ENCODE data around the gene HAT1. TPM values are rescaled to one million over a fixed set of nuclear protein-coding genes. Genes with fewer than 3 reads are reported as not detected.
"Not testable (repeated sequence)": the region's sequence is repeated elsewhere in the genome, so short reads cannot be mapped to it uniquely, and the experiment has no call there.

HAT1 gene
- total and polyA plus RNA-seq, 10 donors, result 22.1 to 41.9 (median 34.7) TPM

GRCh38 chr2:171894612-171894947 is 27.7 kb upstream of the HAT1 start:
- intact Hi-C loops (cut with DNase I; ENCODE audit: low total_unique reads), result no loop called here
- peak overlapping the region; percentile 63 to 90 (median 84) for H3K27ac ChIP-seq
- WGBS, 5 donors, result 43 to 55% (median 51%) methylated on average over 10 of the region's 10 CpGs

DNA sequence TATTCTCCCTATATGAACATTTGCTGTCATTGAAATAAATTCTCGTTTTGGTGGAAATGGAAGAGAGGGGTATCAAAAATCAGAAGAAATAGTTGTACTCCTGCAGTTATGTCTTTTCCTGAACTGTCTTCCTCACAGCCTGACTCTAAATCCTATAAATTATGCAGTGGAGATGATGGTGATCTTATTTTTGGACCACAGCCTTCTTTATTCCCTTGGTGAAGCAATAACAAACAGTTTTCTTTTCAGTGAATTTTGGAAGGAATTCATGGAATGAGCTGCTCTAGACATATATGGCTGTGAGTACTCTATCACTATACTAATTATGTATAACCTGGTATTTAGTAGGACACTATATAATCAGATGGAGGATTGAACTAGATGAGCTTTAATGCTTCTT is 26.5 kb upstream of the HAT1 start:
- Histone ChIP-seq H3K9me3 (peaks cover 0 to 5% (median 0%) of the 10 kb centered on the region in 8 donors), H3K27ac (no peak overlapping the region), H3K36me3 (peaks cover 0 to 8% (median 0%) of the 10 kb centered on the region in 6 donors), H3K4me1 (peaks cover 8 to 35% (median 20%) of the 10 kb centered on the region in 6 donors), H3K27me3 (replicated peaks in 1 of 7) (no peaks in the 10 kb centered on the region), H3K4me3 (no peak overlapping the region)
- intact Hi-C loops (cut with DNase I; ENCODE audit: low total_unique reads), result no loop called here
- DNase-seq, result no peak
- no peak for TF ChIP-seq CTCF (IDR thresholded peaks at IDR 0.05 in 8 of 11, conservative IDR thresholded peaks at IDR 0.05 in 3 of 11)
- TF ChIP-seq POLR2A (IDR thresholded peaks at IDR 0.05), result no peak
- no peak for TF ChIP-seq POLR2AphosphoS5 (IDR thresholded peaks at IDR 0.05)
- 84 to 93% (median 92%) methylated on average over 1 of the region's 1 CpG for WGBS, 5 donors

More at GRCh38 chr2:171894612-171894947, 27.7 kb upstream of the HAT1 start:
- Histone ChIP-seq H3K9me3 (peaks cover 0 to 5% (median 0%) of the 10 kb centered on the region in 8 donors), H3K4me3 (peak overlapping the region; percentile 70 to 97 (median 84)), H3K4me1 (peaks cover 8 to 35% (median 20%) of the 10 kb centered on the region in 6 donors), H3K27me3 (replicated peaks in 1 of 7) (no peaks in the 10 kb centered on the region), H3K36me3 (peaks cover 0 to 18% (median 0%) of the 10 kb centered on the region in 6 donors)
- DNase-seq, result no peak
- TF ChIP-seq POLR2AphosphoS5 (IDR thresholded peaks at IDR 0.05), result no peak
- no peak for TF ChIP-seq POLR2A (IDR thresholded peaks at IDR 0.05)
- TF ChIP-seq CTCF (IDR thresholded peaks at IDR 0.05 in 8 of 11, conservative IDR thresholded peaks at IDR 0.05 in 3 of 11), result no peak

DNA sequence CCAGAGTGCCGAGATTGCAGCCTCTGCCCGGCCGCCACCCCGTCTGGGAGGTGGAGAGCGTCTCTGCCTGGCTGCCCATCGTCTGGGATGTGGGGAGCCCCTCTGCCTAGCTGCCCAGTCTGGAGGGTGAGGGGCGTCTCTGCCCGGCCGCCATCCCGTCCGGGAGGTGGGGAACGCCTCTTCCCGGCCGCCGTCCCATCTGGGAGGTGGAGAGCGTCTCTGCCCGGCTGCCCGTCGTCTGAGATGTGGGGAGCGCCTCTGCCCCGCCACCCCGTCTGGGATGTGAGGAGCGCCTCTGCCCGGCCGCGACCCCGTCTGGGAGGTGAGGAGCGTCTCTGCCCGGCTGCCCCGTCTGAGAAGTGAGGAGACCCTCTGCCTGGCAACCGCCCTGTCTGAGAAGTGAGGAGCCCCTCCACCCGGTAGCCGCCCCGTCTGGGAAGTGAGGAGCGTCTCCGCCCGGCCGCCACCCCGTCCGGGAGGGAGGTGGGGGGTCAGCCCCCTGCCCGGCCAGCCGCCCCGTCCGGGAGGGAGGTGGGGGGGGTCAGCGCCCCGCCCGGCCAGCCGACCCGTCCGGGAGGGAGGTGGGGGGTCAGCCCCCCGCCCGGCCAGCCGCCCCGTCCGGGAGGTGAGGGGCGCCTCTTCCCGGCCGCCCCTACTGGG is 22.5 kb upstream of the HAT1 start:
- WGBS, 5 donors, result 94 to 99% (median 96%) methylated on average over 17 to 58 of the region's 58 CpGs

DNA sequence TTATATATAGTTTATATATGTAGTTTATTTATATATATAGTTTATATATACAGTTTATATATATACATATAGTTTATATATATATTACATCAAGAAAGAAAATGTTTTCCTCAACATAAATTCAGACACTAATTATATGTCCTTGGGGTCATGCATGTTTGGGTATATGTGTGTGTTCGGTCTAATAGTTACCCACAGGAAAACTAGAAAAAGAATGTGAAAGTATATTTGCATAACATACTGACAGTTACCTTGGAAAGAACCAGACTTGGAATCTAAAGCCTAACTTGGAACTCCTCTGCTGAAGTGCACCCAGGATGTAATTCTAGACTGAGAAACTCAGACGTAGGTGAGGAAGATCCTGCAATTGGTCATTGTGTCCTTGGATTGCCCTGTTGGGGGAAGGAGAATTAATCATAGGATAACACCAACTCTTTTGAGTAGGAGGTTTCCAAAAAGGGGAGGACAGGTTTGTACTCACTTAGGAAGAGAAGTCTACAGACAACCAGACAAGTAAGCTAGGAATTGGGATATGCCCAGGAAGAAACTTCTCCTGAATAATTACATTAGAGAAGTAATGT is 19.3 kb upstream of the HAT1 start:
- intact Hi-C loops (cut with DNase I; ENCODE audit: low total_unique reads), result no loop called here
- Histone ChIP-seq H3K36me3 (no peaks in the 10 kb centered on the region), H3K4me3 (no peak overlapping the region), H3K27ac (no peak overlapping the region), H3K9me3 (peaks cover 0 to 5% (median 0%) of the 10 kb centered on the region in 8 donors), H3K27me3 (replicated peaks in 1 of 7) (no peaks in the 10 kb centered on the region), H3K4me1 (no peaks in the 10 kb centered on the region)
- TF ChIP-seq POLR2AphosphoS5 (IDR thresholded peaks at IDR 0.05), result no peak
- TF ChIP-seq POLR2A (IDR thresholded peaks at IDR 0.05), result no peak
- no peak for TF ChIP-seq CTCF (IDR thresholded peaks at IDR 0.05 in 8 of 11, conservative IDR thresholded peaks at IDR 0.05 in 3 of 11)
- WGBS, 5 donors, result 41 to 62% (median 60%) methylated on average over 2 of the region's 2 CpGs
- no peak for DNase-seq

More for the DNA sequence above, 22.5 kb upstream of the HAT1 start:
- H3K4me1 ChIP-seq; H3K27ac ChIP-seq; H3K4me3 ChIP-seq; H3K27me3 ChIP-seq (replicated peaks in 1 of 7); intact Hi-C loops (cut with DNase I; ENCODE audit: low total_unique reads); DNase-seq; H3K36me3 ChIP-seq; H3K9me3 ChIP-seq: not testable (repeated sequence)
